ENCODE data around the gene ERFE. TPM values are rescaled to one million over a fixed set of nuclear protein-coding genes. Genes with fewer than 3 reads are reported as not detected.
A peak's percentile ranks its signal among the peaks of the same experiment; 100 is the strongest.

The ERFE gene
- total RNA-seq, 1 experiment from 2014 or later, result 9.7 TPM

DNA sequence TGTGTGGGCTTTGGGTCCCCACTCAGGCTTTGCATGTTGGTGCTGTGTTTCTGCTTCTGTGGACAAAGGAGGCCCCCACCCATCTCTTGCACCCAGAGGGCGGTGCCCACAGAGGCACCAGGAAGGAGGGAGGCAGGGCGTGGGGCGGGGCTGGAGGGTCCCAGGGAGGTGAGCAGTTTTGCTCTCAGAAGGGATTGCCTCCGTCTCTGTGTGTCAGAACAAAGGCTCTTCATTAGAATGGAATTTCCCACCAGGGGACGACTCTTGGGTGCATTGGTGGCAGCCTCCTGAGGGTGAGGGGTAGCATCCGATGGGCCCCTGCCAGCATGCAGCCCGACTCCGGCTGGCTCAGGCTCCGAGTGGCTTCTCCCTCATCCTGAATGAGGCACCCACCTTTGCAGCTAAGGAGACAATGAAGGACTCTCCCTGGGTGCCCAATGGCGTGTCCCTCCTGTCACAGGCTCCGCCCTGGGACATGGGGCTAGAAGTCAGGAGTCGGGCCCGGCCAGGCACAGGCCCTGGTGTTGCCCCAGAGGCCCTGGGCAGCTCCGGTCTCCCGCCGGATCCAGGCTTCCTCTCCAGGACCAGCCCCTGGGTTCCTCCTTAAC, 7.0 kb upstream of the ERFE start:
- ChIA-PET POLR2A (ENCODE audit: unreplicated experiment) (no interaction called here), CTCF (interaction anchor here (0.7 kb wide), 1 partner anchor 214 kb away, joined by 3 read pairs; no protein-coding TSS in a partner anchor)
- Histone ChIP-seq H2AFZ (no peak overlapping the region), H4K20me1 (ENCODE audit: insufficient read depth) (no peaks in the 10 kb centered on the region), H3K79me2 (ENCODE audit: low read depth) (no peaks in the 10 kb centered on the region), H3K27ac (no peak overlapping the region), H3K9me2 (ENCODE audit: insufficient read depth) (no peaks in the 10 kb centered on the region), H3K27me3 (ENCODE audit: insufficient read depth, low read depth) (no peaks in the 10 kb centered on the region), H3K36me3 (ENCODE audit: low read depth) (no peaks in the 10 kb centered on the region), H3K4me3 (no peak overlapping the region), H3K4me1 (replicated peaks; ENCODE audit: insufficient read depth) (no peaks in the 10 kb centered on the region), H3F3A (ENCODE audit: insufficient read depth, low read depth) (peaks cover 4% of the 10 kb centered on the region; the same call in 1 of the 2 replicates), H3K9me3 (ENCODE audit: insufficient read depth, low read depth) (no peaks in the 10 kb centered on the region), H3K4me2 (no peak overlapping the region)
- intact Hi-C loops (cut with micrococcal nuclease; ENCODE audit: unreplicated experiment), result no loop called here
- DNase-seq, result no peak
- no peak for TF ChIP-seq EZH2 (IDR thresholded peaks at IDR 0.05; ENCODE audit: low read depth)
- TF ChIP-seq, protein P1, sequence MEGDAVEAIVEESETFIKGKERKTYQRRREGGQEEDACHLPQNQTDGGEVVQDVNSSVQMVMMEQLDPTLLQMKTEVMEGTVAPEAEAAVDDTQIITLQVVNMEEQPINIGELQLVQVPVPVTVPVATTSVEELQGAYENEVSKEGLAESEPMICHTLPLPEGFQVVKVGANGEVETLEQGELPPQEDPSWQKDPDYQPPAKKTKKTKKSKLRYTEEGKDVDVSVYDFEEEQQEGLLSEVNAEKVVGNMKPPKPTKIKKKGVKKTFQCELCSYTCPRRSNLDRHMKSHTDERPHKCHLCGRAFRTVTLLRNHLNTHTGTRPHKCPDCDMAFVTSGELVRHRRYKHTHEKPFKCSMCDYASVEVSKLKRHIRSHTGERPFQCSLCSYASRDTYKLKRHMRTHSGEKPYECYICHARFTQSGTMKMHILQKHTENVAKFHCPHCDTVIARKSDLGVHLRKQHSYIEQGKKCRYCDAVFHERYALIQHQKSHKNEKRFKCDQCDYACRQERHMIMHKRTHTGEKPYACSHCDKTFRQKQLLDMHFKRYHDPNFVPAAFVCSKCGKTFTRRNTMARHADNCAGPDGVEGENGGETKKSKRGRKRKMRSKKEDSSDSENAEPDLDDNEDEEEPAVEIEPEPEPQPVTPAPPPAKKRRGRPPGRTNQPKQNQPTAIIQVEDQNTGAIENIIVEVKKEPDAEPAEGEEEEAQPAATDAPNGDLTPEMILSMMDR (conservative IDR thresholded peaks at IDR 0.05), result no peak
- BruUV-seq (replicated peaks), result no TSS peak

DNA sequence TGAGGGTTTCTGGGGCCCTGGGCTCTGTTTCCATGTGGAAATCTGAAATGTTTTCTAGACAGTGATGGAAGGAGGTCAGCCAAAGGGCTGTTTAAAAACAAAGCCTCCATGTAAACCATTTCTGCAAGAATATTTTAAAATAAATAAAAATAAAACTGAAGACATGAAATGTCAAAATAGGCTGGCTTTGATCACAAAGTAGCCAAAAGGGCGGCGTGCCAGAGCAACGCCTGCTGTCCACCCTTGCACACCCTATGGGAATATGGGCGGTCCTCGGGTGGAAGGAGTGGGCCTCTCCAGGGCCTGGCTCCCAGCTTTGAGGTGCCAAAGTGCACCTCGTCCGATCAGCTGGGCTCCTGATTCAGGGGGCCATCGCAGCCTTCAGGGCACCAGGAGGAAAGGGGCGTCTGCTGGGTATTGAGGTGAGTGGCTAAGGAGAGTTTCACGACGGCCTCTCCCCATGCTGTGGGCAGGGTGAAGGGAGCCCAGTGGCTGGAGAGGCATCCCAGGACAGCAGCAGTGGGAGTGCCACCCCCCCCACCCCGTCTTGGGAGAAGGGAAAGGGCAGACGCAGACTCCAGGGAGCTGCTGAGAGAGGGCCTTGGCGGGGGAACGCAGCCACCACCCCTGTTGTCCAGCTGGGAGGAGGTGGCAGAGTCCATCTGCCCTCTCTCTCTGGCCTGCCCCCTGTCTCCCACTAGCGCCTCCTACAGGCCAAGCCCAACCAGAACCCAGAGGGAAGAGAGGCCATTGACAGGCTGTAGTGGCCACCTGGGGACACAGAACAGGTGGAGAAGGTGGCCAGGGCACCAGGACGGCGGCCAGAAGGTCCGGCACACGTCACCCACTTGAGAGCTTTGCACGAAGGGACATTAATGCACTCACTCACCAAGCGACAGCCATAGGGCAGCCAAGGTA, 5.7 kb upstream of the ERFE start:
- DNase-seq, result no peak
- Histone ChIP-seq H3K79me2 (ENCODE audit: low read depth) (no peaks in the 10 kb centered on the region), H3K4me3 (no peak overlapping the region), H3K36me3 (ENCODE audit: low read depth) (no peaks in the 10 kb centered on the region), H3K27me3 (ENCODE audit: insufficient read depth, low read depth) (no peaks in the 10 kb centered on the region), H3K4me2 (no peak overlapping the region), H3K9me2 (ENCODE audit: insufficient read depth) (no peaks in the 10 kb centered on the region), H4K20me1 (ENCODE audit: insufficient read depth) (no peaks in the 10 kb centered on the region), H3K27ac (no peak overlapping the region), H3K4me1 (replicated peaks; ENCODE audit: insufficient read depth) (no peaks in the 10 kb centered on the region), H2AFZ (no peak overlapping the region), H3K9me3 (ENCODE audit: insufficient read depth, low read depth) (no peaks in the 10 kb centered on the region), H3F3A (ENCODE audit: insufficient read depth, low read depth) (no peaks in the 10 kb centered on the region; the same call in 1 of the 2 replicates)
- CTCF ChIA-PET, result interaction anchor here (0.6 kb wide), 1 partner anchor 636 kb away, joined by 3 read pairs; no protein-coding TSS in a partner anchor
- TF ChIP-seq, protein P1 (conservative IDR thresholded peaks at IDR 0.05), result peak; percentile 46; the same call in 1 of the 2 replicates
- no peak for TF ChIP-seq EZH2 (IDR thresholded peaks at IDR 0.05; ENCODE audit: low read depth)
- POLR2A ChIA-PET (ENCODE audit: unreplicated experiment), result no interaction called here
- no TSS peak for BruUV-seq (replicated peaks)
- intact Hi-C loops (cut with micrococcal nuclease; ENCODE audit: unreplicated experiment), result no loop called here

DNA sequence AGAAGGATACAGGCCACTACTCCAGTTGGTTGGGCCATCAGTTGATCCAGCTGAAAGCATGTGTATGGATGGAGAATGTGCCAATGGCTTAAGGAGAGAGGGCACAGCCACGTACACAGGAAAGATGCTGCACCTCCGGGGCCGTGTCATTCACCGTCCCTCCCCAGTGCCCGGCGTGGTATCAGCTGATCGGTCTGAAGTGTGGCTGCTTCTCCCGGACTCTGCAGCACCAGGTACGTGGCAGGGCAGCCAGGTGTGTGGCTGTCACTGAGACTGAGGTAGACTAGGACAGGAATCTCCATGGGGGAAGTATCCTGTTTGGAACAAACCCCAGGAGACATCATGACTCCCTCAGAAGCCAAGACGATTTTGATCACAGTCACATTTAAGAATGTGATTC, 4.2 kb upstream of the ERFE start:
- Histone ChIP-seq H2AFZ (no peak overlapping the region), H3K79me2 (ENCODE audit: low read depth) (no peaks in the 10 kb centered on the region), H3K4me3 (no peak overlapping the region), H3F3A (ENCODE audit: insufficient read depth, low read depth) (no peaks in the 10 kb centered on the region; the same call in 1 of the 2 replicates), H3K4me2 (no peak overlapping the region), H3K9me2 (ENCODE audit: insufficient read depth) (no peaks in the 10 kb centered on the region), H3K27ac (no peak overlapping the region), H3K9me3 (ENCODE audit: insufficient read depth, low read depth) (no peaks in the 10 kb centered on the region), H4K20me1 (ENCODE audit: insufficient read depth) (no peaks in the 10 kb centered on the region), H3K36me3 (ENCODE audit: low read depth) (no peaks in the 10 kb centered on the region), H3K4me1 (replicated peaks; ENCODE audit: insufficient read depth) (peaks cover 4% of the 10 kb centered on the region; the same call in 1 of the 2 replicates), H3K27me3 (ENCODE audit: insufficient read depth, low read depth) (no peaks in the 10 kb centered on the region)
- ChIA-PET POLR2A (ENCODE audit: unreplicated experiment) (no interaction called here), CTCF (no interaction called here)
- intact Hi-C loops (cut with micrococcal nuclease; ENCODE audit: unreplicated experiment), result no loop called here
- no peak for DNase-seq
- BruUV-seq (replicated peaks), result no TSS peak
- TF ChIP-seq EZH2 (IDR thresholded peaks at IDR 0.05; ENCODE audit: low read depth), result no peak
- TF ChIP-seq, protein P1 (conservative IDR thresholded peaks at IDR 0.05), result no peak
